MM.1S (cell line): ENCODE measurements around the gene TRNT1.

Experiments
- DNase-seq: peaks from one replicate; pipeline ENCODE4 v3.0.0-alpha.2; 2015
- H2AFZ ChIP-seq: fragments of 300-600 bp; sonication (generic); 2 replicates; pipeline ENCODE4 v1.6.0; 2016; ENCODE audit warnings: antibody characterized with exemption, low read length
- H3F3A ChIP-seq: fragments of 300-600 bp; sonication (generic); 2 replicates; pipeline ENCODE4 v1.6.1; 2016; ENCODE audit warnings: mild to moderate bottlenecking, antibody characterized with exemption, low read length, moderate library complexity, mixed read lengths; ENCODE audit not compliant: insufficient read depth
- H3K27ac ChIP-seq: fragments of 300-600 bp; sonication (generic); 2 replicates; pipeline ENCODE4 v1.5.1; 2016; ENCODE audit warnings: mild to moderate bottlenecking, low read length
- H3K27me3 ChIP-seq: fragments of 300-600 bp; sonication (generic); replicated peaks from 2 replicates; pipeline ENCODE4 v1.6.0; 2016; ENCODE audit warnings: low read length; ENCODE audit not compliant: insufficient read depth
- H3K36me3 ChIP-seq: fragments of 300-600 bp; sonication (generic); replicated peaks from 2 replicates; pipeline ENCODE4 v1.6.1; 2016; ENCODE audit warnings: mild to moderate bottlenecking, low read length, mixed read lengths; ENCODE audit not compliant: insufficient read depth
- H3K4me1 ChIP-seq: fragments of 300-600 bp; sonication (generic); 2 replicates; pipeline ENCODE4 v1.6.1; 2016; ENCODE audit warnings: low read length, mixed read lengths
- H3K4me2 ChIP-seq: fragments of 300-600 bp; sonication (generic); 2 replicates; pipeline ENCODE4 v1.6.0; 2016; ENCODE audit warnings: low read depth, low read length
- H3K4me3 ChIP-seq: fragments of 300-600 bp; sonication (generic); 2 replicates; pipeline ENCODE4 v1.5.1; 2016; ENCODE audit warnings: low read length, mixed read lengths
- H3K79me2 ChIP-seq: fragments of 300-600 bp; sonication (generic); 2 replicates; pipeline ENCODE4 v1.6.1; 2016; ENCODE audit warnings: mixed run types, low read length, mixed read lengths
- H3K9ac ChIP-seq: fragments of 300-600 bp; sonication (generic); 2 replicates; pipeline ENCODE4 v1.6.1; 2016; ENCODE audit warnings: low read length, mixed read lengths
- H3K9me2 ChIP-seq: fragments of 300-600 bp; sonication (generic); replicated peaks from 2 replicates; pipeline ENCODE4 v1.6.1; 2016; ENCODE audit warnings: mild to moderate bottlenecking, low read length, mixed read lengths; ENCODE audit not compliant: insufficient read depth
- H3K9me3 ChIP-seq: fragments of 300-600 bp; sonication (generic); replicated peaks from 2 replicates; pipeline ENCODE4 v1.6.1; 2016; ENCODE audit warnings: mild to moderate bottlenecking, low read length, mixed read lengths; ENCODE audit not compliant: insufficient read depth
- H4K20me1 ChIP-seq: fragments of 300-600 bp; sonication (generic); 2 replicates; pipeline ENCODE4 v1.6.1; 2016; ENCODE audit warnings: mild to moderate bottlenecking, low read length, moderate library complexity, mixed read lengths; ENCODE audit not compliant: insufficient read depth
- EZH2 ChIP-seq: fragments of 300-600 bp; sonication (generic); optimal IDR thresholded peaks from 2 replicates; pipeline ENCODE3; 2017; ENCODE audit warnings: low read depth, mild to moderate bottlenecking, antibody characterized with exemption, low read length, mixed read lengths
- EZH2phosphoT487 ChIP-seq: fragments of 300-600 bp; sonication (generic); IDR thresholded peaks from 2 replicates; pipeline ENCODE4 v1.6.1; 2018; ENCODE audit warnings: antibody characterized with exemption, low read length
- TF ChIP-seq, protein P1 (sequence below): fragments of 300-600 bp; sonication (generic); IDR thresholded peaks from 2 replicates; pipeline ENCODE4 v1.5.1; 2016; ENCODE audit warnings: antibody characterized with exemption, low read length, mixed read lengths

The TRNT1 gene

DNA sequence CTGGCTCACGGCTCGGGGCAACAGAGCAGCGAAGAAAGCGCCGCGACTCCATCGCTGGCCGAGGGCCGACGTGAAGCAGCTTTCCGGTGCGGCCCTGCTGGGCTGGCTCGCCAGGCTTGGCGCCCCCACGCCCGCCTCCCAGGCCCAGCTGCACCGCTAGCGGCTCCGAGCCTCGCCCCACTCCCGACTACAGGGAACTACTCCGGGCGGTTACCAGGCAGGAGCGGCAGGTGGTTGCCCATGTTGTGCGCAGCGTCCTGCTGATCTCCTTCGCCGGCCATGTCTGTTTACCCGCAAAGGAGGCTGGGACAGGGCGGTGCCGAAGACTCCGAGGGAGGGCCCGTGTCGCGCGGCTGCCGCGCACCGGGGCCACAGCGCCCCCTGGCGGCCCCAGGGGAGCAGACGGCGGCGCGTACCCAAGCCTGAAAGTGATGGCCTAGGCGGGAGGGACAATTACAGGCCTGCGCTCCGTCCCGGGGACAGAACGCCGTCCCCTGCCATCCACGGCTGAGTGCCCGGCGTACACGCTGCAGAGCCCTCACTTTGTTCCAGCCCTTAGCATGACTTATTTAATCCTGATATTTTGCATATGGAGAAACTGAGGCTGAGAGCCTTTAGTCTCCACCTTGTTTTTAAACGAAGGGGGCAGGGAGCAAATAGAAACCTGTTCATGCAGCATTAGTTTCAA, 52.8 kb downstream of the TRNT1 start, which contains the start of gene CRBN:
CRBN (minus strand) TSS at position 285 of the 688 bp plus-strand sequence; CDS start at position 281, 4 bp downstream.
- Histone ChIP-seq H3F3A (peaks cover 8% of the 10 kb centered on the region; the same call in 1 of the 2 replicates), H3K36me3 (no peaks in the 10 kb centered on the region), H3K79me2 (peaks cover 44% of the 10 kb centered on the region), H2AFZ (peak within 1 kb of the TSS; percentile 80), H3K4me3 (peak within 1 kb of the TSS; percentile 94), H3K9me2 (no peaks in the 10 kb centered on the region), H3K4me1 (peaks cover 18% of the 10 kb centered on the region), H3K9me3 (no peaks in the 10 kb centered on the region), H3K9ac (peak within 1 kb of the TSS; percentile 79), H3K27me3 (no peaks in the 10 kb centered on the region), H4K20me1 (no peaks in the 10 kb centered on the region), H3K27ac (peak within 1 kb of the TSS; percentile 41; the same call in 1 of the 2 replicates), H3K4me2 (peak within 1 kb of the TSS; percentile 94)
- DNase-seq, result peak; percentile 90
- no peak for TF ChIP-seq EZH2phosphoT487
- TF ChIP-seq, protein P1, sequence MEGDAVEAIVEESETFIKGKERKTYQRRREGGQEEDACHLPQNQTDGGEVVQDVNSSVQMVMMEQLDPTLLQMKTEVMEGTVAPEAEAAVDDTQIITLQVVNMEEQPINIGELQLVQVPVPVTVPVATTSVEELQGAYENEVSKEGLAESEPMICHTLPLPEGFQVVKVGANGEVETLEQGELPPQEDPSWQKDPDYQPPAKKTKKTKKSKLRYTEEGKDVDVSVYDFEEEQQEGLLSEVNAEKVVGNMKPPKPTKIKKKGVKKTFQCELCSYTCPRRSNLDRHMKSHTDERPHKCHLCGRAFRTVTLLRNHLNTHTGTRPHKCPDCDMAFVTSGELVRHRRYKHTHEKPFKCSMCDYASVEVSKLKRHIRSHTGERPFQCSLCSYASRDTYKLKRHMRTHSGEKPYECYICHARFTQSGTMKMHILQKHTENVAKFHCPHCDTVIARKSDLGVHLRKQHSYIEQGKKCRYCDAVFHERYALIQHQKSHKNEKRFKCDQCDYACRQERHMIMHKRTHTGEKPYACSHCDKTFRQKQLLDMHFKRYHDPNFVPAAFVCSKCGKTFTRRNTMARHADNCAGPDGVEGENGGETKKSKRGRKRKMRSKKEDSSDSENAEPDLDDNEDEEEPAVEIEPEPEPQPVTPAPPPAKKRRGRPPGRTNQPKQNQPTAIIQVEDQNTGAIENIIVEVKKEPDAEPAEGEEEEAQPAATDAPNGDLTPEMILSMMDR, result peak; percentile 97

DNA sequence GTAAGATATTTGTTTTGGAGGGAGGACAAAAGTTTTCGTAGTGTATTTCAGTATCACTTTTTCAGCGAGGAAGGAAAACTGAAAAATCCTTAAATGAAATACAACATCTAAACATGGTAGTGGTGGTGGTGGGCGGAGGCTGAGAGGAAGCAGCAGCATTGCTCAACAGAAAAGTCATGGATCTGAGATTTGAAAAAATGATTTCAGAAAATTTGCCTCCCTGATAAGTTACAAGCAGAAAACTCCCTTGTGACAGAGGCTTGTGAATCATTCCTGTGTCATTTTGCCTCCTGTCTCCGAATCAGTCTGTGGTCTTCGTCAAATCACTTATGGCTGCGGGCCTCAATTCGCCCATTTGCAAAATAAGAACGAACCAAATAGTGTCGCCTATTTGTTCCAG, 53.7 kb downstream of the TRNT1 start:
- Histone ChIP-seq H3K4me1 (peaks cover 18% of the 10 kb centered on the region), H4K20me1 (no peaks in the 10 kb centered on the region)
- DNase-seq, result no peak

DNA sequence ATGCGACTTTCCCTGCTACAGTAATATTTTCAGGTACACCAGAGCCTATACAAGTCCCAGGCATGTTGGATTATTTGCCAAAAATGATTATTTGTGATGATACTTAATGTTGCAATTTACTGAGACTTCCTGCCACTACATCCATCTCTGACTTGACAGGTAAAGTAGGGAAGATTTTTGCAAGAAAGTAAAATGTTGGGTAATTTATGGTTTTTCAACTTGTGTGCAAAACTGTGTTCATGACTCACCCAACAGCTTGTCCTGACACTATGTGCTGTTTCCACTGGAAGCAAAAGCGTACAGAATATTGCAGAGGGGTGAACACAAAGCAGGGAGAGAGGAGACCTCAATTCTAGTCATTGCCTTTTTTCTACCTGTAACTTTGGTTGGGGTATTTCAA, 58.1 kb downstream of the TRNT1 start:
- H2AFZ ChIP-seq, result 0 out of 2 replicates have a peak overlapping the region, but pooled peaks have one; percentile 4
- H3K4me3 ChIP-seq, result no peak overlapping the region
- H3F3A ChIP-seq, result peaks cover 6% of the 10 kb centered on the region; the same call in 1 of the 2 replicates
- no peak for DNase-seq
- no peaks in the 10 kb centered on the region for H4K20me1 ChIP-seq
- no peaks in the 10 kb centered on the region for H3K9me2 ChIP-seq
- no peak overlapping the region for H3K9ac ChIP-seq
- no peaks in the 10 kb centered on the region for H3K36me3 ChIP-seq
- H3K79me2 ChIP-seq, result no peaks in the 10 kb centered on the region
- no peak overlapping the region for H3K4me2 ChIP-seq
- no peaks in the 10 kb centered on the region for H3K9me3 ChIP-seq
- no peak for TF ChIP-seq EZH2phosphoT487
- TF ChIP-seq EZH2, result no peak
- TF ChIP-seq, protein P1, result no peak
- H3K27me3 ChIP-seq, result no peaks in the 10 kb centered on the region
- no peak overlapping the region for H3K27ac ChIP-seq
- H3K4me1 ChIP-seq, result peaks cover 7% of the 10 kb centered on the region; the same call in 1 of the 2 replicates

More for the DNA sequence above, 53.7 kb downstream of the TRNT1 start:
- H3K9me3 ChIP-seq, result no peaks in the 10 kb centered on the region
- H3K9me2 ChIP-seq, result no peaks in the 10 kb centered on the region
- no peak overlapping the region for H3K27ac ChIP-seq
- peaks cover 40% of the 10 kb centered on the region for H3K79me2 ChIP-seq
- no peaks in the 10 kb centered on the region for H3K27me3 ChIP-seq
- H3K4me2 ChIP-seq, result peak overlapping the region; percentile 94; the same call in 1 of the 2 replicates
- H3K9ac ChIP-seq, result no peak overlapping the region
- TF ChIP-seq, protein P1, result no peak
- TF ChIP-seq EZH2phosphoT487 (no peak), EZH2 (no peak)
- H2AFZ ChIP-seq, result peak overlapping the region; percentile 69; the same call in 1 of the 2 replicates
- H3K36me3 ChIP-seq, result no peaks in the 10 kb centered on the region
- no peak overlapping the region for H3K4me3 ChIP-seq
- peaks cover 8% of the 10 kb centered on the region; the same call in 1 of the 2 replicates for H3F3A ChIP-seq
